ENCODE data around the gene PADI6. TPM values are rescaled to one million over a fixed set of nuclear protein-coding genes. Genes with fewer than 3 reads are reported as not detected.

The PADI6 gene
- total RNA-seq, 1 experiment from 2014 or later: not detected

- no peak for DNase-seq (ENCODE audit: low read depth)
These were observed 15.5 kb upstream of the PADI6 start for GRCh38 chr1:17356387-17357026.

DNA sequence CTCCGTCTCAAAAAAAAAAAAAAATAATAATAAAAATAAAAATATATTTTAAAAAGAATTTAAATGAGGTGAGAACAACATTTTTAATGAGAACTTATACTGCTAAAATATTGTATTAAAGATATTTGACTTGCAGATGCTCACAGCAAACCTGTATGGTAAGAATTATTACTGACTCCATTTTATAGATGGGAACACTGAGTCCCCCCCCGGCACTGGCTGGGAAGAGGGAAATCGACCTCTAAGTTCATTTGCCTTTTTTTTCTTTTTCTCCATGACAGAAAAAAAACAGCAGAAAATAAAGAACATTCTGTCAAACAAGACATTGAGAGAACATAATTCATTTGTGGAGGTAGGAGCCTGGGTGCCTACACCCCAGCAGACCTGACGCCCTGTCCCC is 13.4 kb upstream of the PADI6 start:
- no peak for DNase-seq (ENCODE audit: low read depth)

GRCh38 chr1:17359031-17359430 is 13.0 kb upstream of the PADI6 start:
- no peak for DNase-seq (ENCODE audit: low read depth)

- DNase-seq (ENCODE audit: low read depth): no peak
These were observed 12.2 kb upstream of the PADI6 start for GRCh38 chr1:17359808-17360207.

DNA sequence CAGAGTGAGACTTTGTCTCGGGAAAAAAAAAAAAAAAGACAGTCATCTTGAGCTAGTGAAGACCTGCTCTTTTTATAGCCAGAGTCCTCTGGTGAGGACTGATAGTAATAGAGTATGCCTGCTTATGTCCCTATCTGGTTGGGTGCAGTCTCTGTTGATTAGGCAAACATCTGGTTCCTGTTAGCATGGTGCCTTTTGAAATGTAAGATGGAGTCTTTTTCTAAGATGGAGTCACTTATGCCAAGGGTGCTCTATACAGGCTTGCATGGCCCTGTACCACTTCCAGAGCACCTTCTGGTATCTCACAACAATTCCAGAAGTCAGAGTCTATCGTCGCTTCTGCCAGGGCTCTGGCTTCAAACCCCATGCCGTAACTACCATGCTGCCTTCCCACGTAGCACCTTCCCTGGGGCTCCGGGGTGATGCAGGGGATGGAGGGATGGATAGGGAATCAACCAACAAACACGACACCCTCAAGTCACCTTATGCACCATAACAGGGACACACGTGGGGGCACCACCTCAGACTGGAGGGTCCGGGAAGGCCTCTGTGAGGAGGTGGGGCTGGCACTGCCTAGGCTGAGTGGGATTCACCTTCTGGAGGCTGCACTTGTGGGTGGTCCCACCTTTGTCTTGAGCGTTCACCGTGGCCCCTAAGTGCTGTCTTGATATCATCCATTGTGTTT is 11.6 kb upstream of the PADI6 start:
- no peak for DNase-seq (ENCODE audit: low read depth)

- DNase-seq (ENCODE audit: low read depth): no peak
These were observed 10.3 kb upstream of the PADI6 start for GRCh38 chr1:17361687-17362086.

DNA sequence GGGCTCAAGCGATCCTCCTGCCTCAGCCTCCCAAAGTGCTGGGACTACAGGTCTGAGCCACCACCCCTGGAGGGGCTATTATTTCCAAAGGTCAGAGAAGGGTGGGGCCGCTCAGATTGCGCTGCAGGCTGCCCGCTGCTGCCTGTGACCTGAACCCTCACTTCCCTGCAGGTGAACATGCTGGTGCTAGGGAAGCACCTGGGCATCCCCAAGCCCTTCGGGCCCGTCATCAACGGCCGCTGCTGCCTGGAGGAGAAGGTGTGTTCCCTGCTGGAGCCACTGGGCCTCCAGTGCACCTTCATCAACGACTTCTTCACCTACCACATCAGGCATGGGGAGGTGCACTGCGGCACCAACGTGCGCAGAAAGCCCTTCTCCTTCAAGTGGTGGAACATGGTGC is 8.6 kb upstream of the PADI6 start:
- DNase-seq (ENCODE audit: low read depth): no peak

- DNase-seq (ENCODE audit: low read depth): no peak
These were observed 8.2 kb upstream of the PADI6 start for GRCh38 chr1:17363771-17364170.

DNA sequence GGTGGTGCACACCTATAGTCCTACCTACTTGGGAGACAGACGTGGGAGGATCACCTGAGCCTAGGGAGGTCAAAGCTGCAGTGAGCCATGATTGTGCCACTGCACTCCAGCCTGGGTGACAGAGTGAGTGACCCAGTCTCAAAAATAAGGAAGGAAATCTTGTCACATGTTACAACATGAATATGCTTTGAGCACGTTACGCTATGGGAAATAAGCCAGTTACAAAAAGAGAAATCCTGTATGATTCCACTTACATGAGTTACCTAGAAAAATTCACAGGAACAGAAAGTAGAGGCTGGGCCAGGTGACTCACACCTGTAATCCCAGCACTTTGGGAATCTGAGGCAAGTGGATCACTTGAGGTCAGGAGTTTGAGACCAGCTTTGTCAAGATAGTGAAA is 6.7 kb upstream of the PADI6 start:
- DNase-seq (ENCODE audit: low read depth): no peak

DNA sequence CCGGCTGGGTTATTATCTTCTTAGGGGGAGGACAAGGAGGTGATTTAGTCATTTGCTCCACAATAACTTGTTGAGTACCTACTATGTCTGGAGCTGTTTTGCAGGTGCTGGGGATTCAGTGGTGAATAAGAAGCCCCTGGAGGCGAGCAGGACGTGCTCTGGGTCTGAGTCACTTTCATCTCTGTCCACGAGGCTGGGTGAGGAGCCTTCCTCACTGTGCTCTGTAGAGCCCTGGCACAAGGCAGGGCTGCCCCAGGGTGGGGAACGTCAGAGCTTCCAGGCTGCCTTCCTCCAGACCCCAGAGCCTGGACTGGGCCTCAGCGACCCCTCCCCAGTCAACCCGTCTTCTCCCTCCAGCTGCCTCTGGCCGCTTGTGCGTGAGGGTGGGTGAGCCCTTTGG is 2.5 kb upstream of the PADI6 start:
- no peak for DNase-seq (ENCODE audit: low read depth)

GRCh38 chr1:17370618-17371017 is 1.4 kb upstream of the PADI6 start:
- no peak for DNase-seq (ENCODE audit: low read depth)

DNA sequence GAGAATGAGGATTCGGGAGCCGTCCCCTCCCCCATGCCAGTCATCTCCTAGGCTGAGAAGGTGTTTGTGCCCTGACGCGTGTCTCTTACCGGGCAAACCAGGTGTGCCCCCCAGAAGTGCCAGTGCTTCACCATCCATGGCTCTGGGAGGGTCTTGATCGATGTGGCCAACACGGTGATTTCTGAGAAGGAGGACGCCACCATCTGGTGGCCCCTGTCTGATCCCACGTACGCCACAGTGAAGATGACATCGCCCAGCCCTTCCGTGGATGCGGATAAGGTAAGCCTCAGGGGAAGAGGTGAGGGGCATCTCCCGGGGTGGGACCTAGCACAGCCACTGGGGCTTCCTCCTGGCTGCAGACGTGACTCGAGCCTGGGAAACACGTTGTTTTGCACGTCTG is 959 bp downstream of the PADI6 start:
- DNase-seq (ENCODE audit: low read depth): no peak

GRCh38 chr1:17375651-17376050 is 3.7 kb downstream of the PADI6 start:
- no peak for DNase-seq (ENCODE audit: low read depth)

DNA sequence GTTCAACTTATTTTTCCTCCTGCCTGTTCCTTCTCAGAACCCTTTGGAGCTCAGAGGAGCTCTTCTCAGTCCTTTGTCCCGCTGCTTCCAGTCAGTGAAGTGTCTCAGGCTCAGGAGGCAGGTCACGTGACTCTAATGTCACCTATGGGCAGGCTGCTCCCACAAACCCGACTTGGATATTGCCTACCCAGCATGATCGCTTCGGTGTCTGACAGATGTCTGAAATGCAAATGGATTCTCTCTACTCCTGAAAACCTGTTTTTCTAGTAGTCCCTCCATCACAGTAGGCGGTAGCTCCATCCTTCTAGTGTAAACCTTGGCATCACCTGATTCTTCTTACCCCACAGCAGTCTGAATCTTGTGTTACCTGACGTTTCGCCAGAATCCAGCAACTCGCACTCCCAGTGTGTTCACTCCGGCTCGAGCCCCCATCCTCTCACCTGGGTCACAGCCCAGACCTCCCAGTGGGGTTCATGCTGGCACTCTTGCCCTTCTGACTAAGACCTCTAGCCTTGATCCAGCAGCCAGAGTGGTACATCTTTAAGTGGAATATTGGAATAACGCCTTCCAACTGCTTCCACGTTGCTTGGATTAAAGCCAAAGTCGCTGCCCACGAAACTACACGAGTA is 5.4 kb downstream of the PADI6 start:
- DNase-seq (ENCODE audit: low read depth): no peak

DNA sequence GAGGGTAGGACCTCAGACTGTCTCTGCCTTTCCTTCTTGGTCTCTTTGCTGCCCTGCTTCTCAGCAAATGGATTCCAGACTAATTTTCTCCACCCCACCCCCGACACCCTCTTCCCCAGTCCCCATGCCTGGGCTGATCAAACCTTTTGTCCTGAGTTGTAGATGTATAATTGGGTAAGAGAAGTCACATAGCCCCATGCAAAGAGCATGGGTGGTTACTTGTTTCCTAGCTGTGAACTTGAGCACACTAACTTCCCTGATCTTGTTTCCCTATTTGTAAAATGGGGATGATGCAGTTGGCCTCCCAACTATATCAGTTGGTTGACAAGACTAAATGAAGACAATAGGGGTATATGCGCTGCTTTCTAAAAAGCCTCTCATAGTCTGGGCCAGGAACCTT is 9.2 kb downstream of the PADI6 start:
- no peak for DNase-seq (ENCODE audit: low read depth)

GRCh38 chr1:17392199-17392740 is 20.3 kb downstream of the PADI6 start:
- DNase-seq (ENCODE audit: low read depth): no peak

- no peak for DNase-seq (ENCODE audit: low read depth)
These were observed 21.2 kb downstream of the PADI6 start for GRCh38 chr1:17393230-17393629.

DNA sequence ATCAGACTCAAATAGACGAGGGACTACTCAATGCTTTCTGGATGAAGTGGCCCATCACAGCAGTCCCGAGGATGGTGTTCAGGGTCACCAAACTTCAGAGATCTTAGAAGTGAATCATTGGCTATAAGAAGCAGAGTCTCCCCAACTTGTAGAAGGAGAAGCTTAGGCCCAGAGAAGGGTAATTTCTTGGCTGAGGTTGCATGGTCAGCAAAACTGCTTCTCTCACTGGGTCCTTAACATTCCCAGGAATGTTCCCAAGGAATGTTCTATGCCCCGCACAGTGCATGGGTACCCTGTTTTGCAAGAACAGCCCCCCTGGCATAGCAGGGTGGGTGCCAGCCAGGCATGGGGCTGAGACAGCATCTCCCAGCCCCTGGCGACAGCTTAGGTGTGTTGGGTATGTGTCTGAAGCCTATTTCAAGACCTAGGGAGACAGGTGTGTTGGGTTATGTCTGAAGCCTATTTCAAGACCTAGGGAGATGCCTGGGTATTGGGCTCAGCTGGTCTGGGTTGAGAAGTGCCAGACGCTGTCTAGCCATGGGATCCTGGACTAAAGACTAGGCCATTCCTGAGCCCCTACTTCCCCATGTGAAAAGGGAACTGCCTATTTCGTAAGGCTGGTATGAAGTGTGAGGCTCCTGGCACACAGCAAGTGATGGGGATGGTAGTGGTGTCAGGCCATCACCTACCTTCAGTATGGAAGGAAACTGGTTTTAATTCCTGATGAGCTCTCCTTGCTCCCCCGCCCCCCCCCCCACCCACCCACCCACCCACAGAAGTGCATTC is 26.1 kb downstream of the PADI6 start:
- no peak for DNase-seq (ENCODE audit: low read depth)

DNA sequence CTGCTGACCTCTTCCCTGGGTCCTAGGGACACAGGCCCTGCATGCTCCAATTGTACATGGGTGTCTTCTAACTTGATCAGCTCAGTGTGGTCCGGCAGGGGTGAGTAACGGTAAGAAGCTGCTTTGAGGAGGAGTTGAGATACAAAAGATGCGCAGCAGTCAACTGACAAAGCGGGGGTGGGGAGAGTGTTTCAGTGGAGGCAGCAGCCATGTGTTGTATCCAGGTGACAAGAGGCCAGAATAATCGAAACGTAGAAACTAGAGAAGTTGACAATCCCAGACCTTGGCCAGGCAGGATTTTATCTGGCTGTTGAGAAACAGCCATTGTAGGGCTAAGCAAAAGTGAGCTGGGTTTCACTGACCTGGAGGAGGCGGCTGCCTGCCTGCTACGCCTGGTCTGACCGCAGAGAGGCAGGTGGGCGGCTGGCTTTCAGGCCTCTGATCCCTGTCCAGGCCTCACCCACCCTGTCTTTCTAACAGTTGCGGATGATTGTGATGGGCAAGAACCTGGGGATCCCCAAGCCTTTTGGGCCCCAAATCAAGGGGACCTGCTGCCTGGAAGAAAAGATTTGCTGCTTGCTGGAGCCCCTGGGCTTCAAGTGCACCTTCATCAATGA is 28.8 kb downstream of the PADI6 start:
- DNase-seq (ENCODE audit: low read depth): no peak

GRCh38 chr1:17401841-17402240 is 29.8 kb downstream of the PADI6 start:
- DNase-seq (ENCODE audit: low read depth): no peak

DNA sequence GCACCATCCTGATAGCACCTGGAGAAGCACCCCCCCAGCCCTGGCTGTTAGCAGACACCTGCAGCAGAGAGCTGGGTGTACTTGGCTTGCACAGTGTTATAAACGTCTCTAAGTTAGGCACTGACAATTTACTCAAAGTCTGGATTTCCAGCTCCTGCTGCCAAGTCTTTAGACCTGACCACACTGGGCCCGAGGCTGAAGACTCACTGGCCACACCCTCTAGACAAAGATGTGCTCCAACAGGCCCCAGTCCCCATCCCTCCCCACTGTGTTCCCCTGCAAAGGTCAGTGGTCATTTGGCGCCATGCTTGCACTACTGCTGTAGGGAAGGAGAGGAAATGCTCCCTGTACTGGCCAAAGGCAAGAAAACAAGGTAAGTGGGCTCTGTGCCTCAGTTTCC is 31.1 kb downstream of the PADI6 start:
- DNase-seq (ENCODE audit: low read depth): no peak
